Measurements from ENCODE around the gene FAM234A.

Gene FAM234A

DNA sequence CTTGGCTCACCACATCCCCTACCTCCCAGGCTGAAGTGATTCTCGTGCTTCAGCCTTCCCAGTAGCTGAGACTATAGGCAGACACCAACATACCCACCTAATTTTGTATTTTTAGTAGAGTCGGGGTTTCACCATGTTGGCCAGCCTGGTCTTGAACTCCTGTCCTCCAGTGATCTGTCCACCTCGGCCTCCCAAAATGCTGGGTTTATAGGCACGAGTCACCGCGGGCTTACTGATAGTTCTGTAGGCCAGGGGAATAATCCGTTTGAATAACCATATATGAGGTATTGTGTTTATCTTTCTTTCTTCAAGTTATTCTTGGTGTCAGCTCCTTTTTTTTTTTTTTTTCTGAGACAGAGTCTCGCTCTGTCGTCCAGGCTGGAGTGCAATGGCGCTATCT, 7.7 kb downstream of the FAM234A start:
- no CpG with 5 or more reads among the region's 10 CpGs for WGBS (ENCODE audit: extremely low coverage, insufficient coverage, insufficient read length)

DNA sequence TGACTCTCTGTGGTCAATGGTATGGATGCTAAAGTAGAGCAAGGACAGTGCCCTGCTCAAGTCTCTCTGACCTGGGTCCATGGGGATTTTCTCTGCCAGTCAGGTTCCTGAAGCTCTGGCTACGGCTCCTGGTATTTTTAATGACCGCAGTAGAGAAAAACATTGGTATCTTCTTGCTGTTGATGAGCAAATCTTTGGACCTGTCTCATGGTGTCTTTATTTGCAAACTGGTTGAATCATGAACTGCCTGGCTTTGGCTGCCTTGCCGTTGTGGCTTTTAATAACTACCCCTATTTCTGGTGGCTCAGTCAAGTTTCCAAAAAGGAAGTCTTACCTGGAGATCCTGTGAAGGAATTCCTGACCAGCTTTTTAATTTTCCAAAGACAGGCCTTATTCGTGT, 8.7 kb downstream of the FAM234A start:
- H4K12ac ChIP-seq (ENCODE audit: low read depth, low read length): no peak overlapping the region

More for the DNA sequence above, 7.7 kb downstream of the FAM234A start:
- H4K91ac ChIP-seq (ENCODE audit: low read depth, low read length): no peak overlapping the region
- H2BK5ac ChIP-seq (ENCODE audit: low read depth, low read length, poor library complexity): no peak overlapping the region
- H3K27ac ChIP-seq (ENCODE audit: low read depth, low read length): no peak overlapping the region
- H3K36me3 ChIP-seq (ENCODE audit: control insufficient read depth in 1 of 2, insufficient read depth in 2 of 2, low read length in 2 of 2): no peaks in the 10 kb centered on the region
- H2AK5ac ChIP-seq (ENCODE audit: low read length): no peak overlapping the region
- H3K9ac ChIP-seq (ENCODE audit: low read length): no peak overlapping the region
- H4K12ac ChIP-seq (ENCODE audit: low read depth, low read length): no peak overlapping the region
- H3K4me1 ChIP-seq (ENCODE audit: control insufficient read depth in 1 of 2, insufficient read depth in 2 of 2, low read length in 2 of 2): no peaks in the 10 kb centered on the region
- no peak overlapping the region for H3K14ac ChIP-seq (ENCODE audit: low read length)
- H3K23ac ChIP-seq (ENCODE audit: low read length): no peak overlapping the region
- H3K4ac ChIP-seq (ENCODE audit: low read depth, low read length): no peak overlapping the region
- no peak overlapping the region for H2BK120ac ChIP-seq (ENCODE audit: insufficient read depth, low read length, poor library complexity)
- H4K8ac ChIP-seq (ENCODE audit: low read depth, low read length): no peak overlapping the region
- H3K4me3 ChIP-seq (ENCODE audit: low read depth, low read length): no peak overlapping the region
- H2BK12ac ChIP-seq (ENCODE audit: low read length): no peak overlapping the region
- H2AFZ ChIP-seq (ENCODE audit: insufficient read depth, low read length, poor library complexity): no peak overlapping the region
- no peak overlapping the region for H3K18ac ChIP-seq (ENCODE audit: low read length)
- no peaks in the 10 kb centered on the region for H3K79me1 ChIP-seq (ENCODE audit: low read length)
- H3K4me2 ChIP-seq (ENCODE audit: low read length): no peak overlapping the region
- H3K79me2 ChIP-seq (ENCODE audit: control insufficient read depth, insufficient read depth, low read length, poor library complexity): no peaks in the 10 kb centered on the region
- no peak for DNase-seq
- no peaks in the 10 kb centered on the region for H3K27me3 ChIP-seq (ENCODE audit: insufficient read depth, low read length)
- H3K9me3 ChIP-seq (ENCODE audit: insufficient read depth, low read depth, low read length): no peaks in the 10 kb centered on the region

DNA sequence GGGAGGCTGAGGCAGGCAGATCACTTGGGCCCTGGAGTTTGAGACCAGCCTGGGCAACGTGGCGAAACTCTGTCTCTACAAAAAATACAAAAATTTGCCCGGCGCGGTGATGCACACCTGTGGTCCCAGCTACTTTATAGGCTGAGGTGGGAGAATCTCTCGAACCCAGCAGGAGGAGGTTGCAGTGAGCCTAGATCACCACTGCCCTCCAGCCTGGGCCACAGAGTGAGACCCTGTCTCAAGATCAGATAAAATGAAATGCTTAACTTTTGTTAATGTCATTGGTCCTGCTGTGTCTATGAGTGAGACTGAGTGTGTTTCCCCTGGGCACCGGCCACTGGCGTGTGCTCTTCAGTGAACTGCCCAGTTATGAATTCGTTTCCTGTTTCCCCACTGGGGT, 10.5 kb downstream of the FAM234A start:
- no peak overlapping the region for H4K91ac ChIP-seq (ENCODE audit: low read depth, low read length)
- WGBS (ENCODE audit: extremely low coverage, insufficient coverage, insufficient read length): no CpG with 5 or more reads among the region's 9 CpGs
- no peak overlapping the region for H4K8ac ChIP-seq (ENCODE audit: low read depth, low read length)
- H3K23ac ChIP-seq (ENCODE audit: low read length): no peak overlapping the region
- no peak overlapping the region for H2BK120ac ChIP-seq (ENCODE audit: insufficient read depth, low read length, poor library complexity)
- no peak for DNase-seq
- H3K4me1 ChIP-seq (ENCODE audit: control insufficient read depth in 1 of 2, insufficient read depth in 2 of 2, low read length in 2 of 2): peaks cover 0 to 1% of the 10 kb centered on the region in 2 experiments
- H3K4ac ChIP-seq (ENCODE audit: low read depth, low read length): no peak overlapping the region
- H3K9ac ChIP-seq (ENCODE audit: low read length): no peak overlapping the region
- no peak overlapping the region for H3K27ac ChIP-seq (ENCODE audit: low read depth, low read length)
- H2AFZ ChIP-seq (ENCODE audit: insufficient read depth, low read length, poor library complexity): no peak overlapping the region
- H3K27me3 ChIP-seq (ENCODE audit: insufficient read depth, low read length): no peaks in the 10 kb centered on the region
- H3K14ac ChIP-seq (ENCODE audit: low read length): no peak overlapping the region
- H3K4me3 ChIP-seq (ENCODE audit: low read depth, low read length): no peak overlapping the region
- H3K79me2 ChIP-seq (ENCODE audit: control insufficient read depth, insufficient read depth, low read length, poor library complexity): no peaks in the 10 kb centered on the region
- H3K4me2 ChIP-seq (ENCODE audit: low read length): no peak overlapping the region
- H3K36me3 ChIP-seq (ENCODE audit: control insufficient read depth in 1 of 2, insufficient read depth in 2 of 2, low read length in 2 of 2): peaks cover 0 to under 1% of the 10 kb centered on the region in 2 experiments
- no peak overlapping the region for H2BK5ac ChIP-seq (ENCODE audit: low read depth, low read length, poor library complexity)
- H3K9me3 ChIP-seq (ENCODE audit: insufficient read depth, low read depth, low read length): no peaks in the 10 kb centered on the region
- no peaks in the 10 kb centered on the region for H3K79me1 ChIP-seq (ENCODE audit: low read length)
- H4K12ac ChIP-seq (ENCODE audit: low read depth, low read length): no peak overlapping the region
- no peak overlapping the region for H2AK5ac ChIP-seq (ENCODE audit: low read length)
- no peak overlapping the region for H3K18ac ChIP-seq (ENCODE audit: low read length)
- H2BK12ac ChIP-seq (ENCODE audit: low read length): no peak overlapping the region

More for the DNA sequence above, 8.7 kb downstream of the FAM234A start:
- no peak overlapping the region for H2AFZ ChIP-seq (ENCODE audit: insufficient read depth, low read length, poor library complexity)
- H2AK5ac ChIP-seq (ENCODE audit: low read length): no peak overlapping the region
- no peaks in the 10 kb centered on the region for H3K79me2 ChIP-seq (ENCODE audit: control insufficient read depth, insufficient read depth, low read length, poor library complexity)
- H3K14ac ChIP-seq (ENCODE audit: low read length): no peak overlapping the region
- H3K4me2 ChIP-seq (ENCODE audit: low read length): no peak overlapping the region
- H3K27ac ChIP-seq (ENCODE audit: low read depth, low read length): no peak overlapping the region
- no peak overlapping the region for H3K18ac ChIP-seq (ENCODE audit: low read length)
- H3K4ac ChIP-seq (ENCODE audit: low read depth, low read length): no peak overlapping the region
- no peaks in the 10 kb centered on the region for H3K36me3 ChIP-seq (ENCODE audit: control insufficient read depth in 1 of 2, insufficient read depth in 2 of 2, low read length in 2 of 2)
- no peak for DNase-seq
- H2BK5ac ChIP-seq (ENCODE audit: low read depth, low read length, poor library complexity): no peak overlapping the region
- H2BK12ac ChIP-seq (ENCODE audit: low read length): no peak overlapping the region
- H3K9me3 ChIP-seq (ENCODE audit: insufficient read depth, low read depth, low read length): no peaks in the 10 kb centered on the region
- no peak overlapping the region for H4K8ac ChIP-seq (ENCODE audit: low read depth, low read length)
- H3K9ac ChIP-seq (ENCODE audit: low read length): no peak overlapping the region
- H3K4me3 ChIP-seq (ENCODE audit: low read depth, low read length): no peak overlapping the region
- no peak overlapping the region for H2BK120ac ChIP-seq (ENCODE audit: insufficient read depth, low read length, poor library complexity)
- H3K23ac ChIP-seq (ENCODE audit: low read length): no peak overlapping the region
- H3K79me1 ChIP-seq (ENCODE audit: low read length): no peaks in the 10 kb centered on the region
- no CpG with 5 or more reads among the region's 4 CpGs for WGBS (ENCODE audit: extremely low coverage, insufficient coverage, insufficient read length)
- no peak overlapping the region for H4K91ac ChIP-seq (ENCODE audit: low read depth, low read length)
- H3K4me1 ChIP-seq (ENCODE audit: control insufficient read depth in 1 of 2, insufficient read depth in 2 of 2, low read length in 2 of 2): no peaks in the 10 kb centered on the region
- no peaks in the 10 kb centered on the region for H3K27me3 ChIP-seq (ENCODE audit: insufficient read depth, low read length)

DNA sequence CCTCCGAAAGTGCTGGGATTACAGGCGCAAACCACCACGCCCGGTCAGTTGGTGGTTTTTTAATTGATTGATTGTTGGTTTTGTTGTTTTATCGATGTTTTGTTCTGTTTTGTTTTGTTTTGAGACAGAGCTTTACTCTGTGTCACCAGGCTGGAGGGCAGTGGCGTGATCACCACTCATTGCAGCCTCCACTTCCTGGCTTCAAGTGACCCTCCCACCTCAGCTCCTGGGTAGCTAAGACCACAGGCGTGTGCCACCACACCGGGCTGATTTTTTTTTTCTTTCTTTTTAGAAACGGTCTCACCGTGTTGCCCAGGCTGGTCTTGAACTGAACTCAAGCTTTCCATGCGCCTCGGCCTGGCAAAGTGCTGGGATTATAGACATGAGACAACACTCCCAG, 12.4 kb downstream of the FAM234A start:
- no peak overlapping the region for H3K18ac ChIP-seq (ENCODE audit: low read length)
- no peaks in the 10 kb centered on the region for H3K79me1 ChIP-seq (ENCODE audit: low read length)
- no peak overlapping the region for H3K4me3 ChIP-seq (ENCODE audit: low read depth, low read length)
- H3K79me2 ChIP-seq (ENCODE audit: control insufficient read depth, insufficient read depth, low read length, poor library complexity): no peaks in the 10 kb centered on the region
- H3K9ac ChIP-seq (ENCODE audit: low read length): no peak overlapping the region
- H3K27me3 ChIP-seq (ENCODE audit: insufficient read depth, low read length): no peaks in the 10 kb centered on the region
- no peak overlapping the region for H4K12ac ChIP-seq (ENCODE audit: low read depth, low read length)
- H3K27ac ChIP-seq (ENCODE audit: low read depth, low read length): no peak overlapping the region
- no peak overlapping the region for H2AFZ ChIP-seq (ENCODE audit: insufficient read depth, low read length, poor library complexity)
- H2BK120ac ChIP-seq (ENCODE audit: insufficient read depth, low read length, poor library complexity): no peak overlapping the region
- H3K4me1 ChIP-seq (ENCODE audit: control insufficient read depth in 1 of 2, insufficient read depth in 2 of 2, low read length in 2 of 2): peaks cover 0 to 3% of the 10 kb centered on the region in 2 experiments
- no peak overlapping the region for H2AK5ac ChIP-seq (ENCODE audit: low read length)
- no peak overlapping the region for H4K8ac ChIP-seq (ENCODE audit: low read depth, low read length)
- H2BK12ac ChIP-seq (ENCODE audit: low read length): no peak overlapping the region
- no peak overlapping the region for H3K23ac ChIP-seq (ENCODE audit: low read length)
- H3K9me3 ChIP-seq (ENCODE audit: insufficient read depth, low read depth, low read length): no peaks in the 10 kb centered on the region
- H4K91ac ChIP-seq (ENCODE audit: low read depth, low read length): no peak overlapping the region
- H3K4me2 ChIP-seq (ENCODE audit: low read length): no peak overlapping the region
- no CpG with 5 or more reads among the region's 12 CpGs for WGBS (ENCODE audit: extremely low coverage, insufficient coverage, insufficient read length)
- peaks cover 2% of the 10 kb centered on the region in 2 experiments for H3K36me3 ChIP-seq (ENCODE audit: control insufficient read depth in 1 of 2, insufficient read depth in 2 of 2, low read length in 2 of 2)
- no peak overlapping the region for H3K4ac ChIP-seq (ENCODE audit: low read depth, low read length)
- H3K14ac ChIP-seq (ENCODE audit: low read length): no peak overlapping the region
- H2BK5ac ChIP-seq (ENCODE audit: low read depth, low read length, poor library complexity): no peak overlapping the region
- no peak for DNase-seq
